Mesenchymal stem cell (in vitro differentiated cells and primary cell): ENCODE data around the gene LYRM1.
"Not testable (repeated sequence)": the region's sequence is repeated elsewhere in the genome, so short reads cannot be mapped to it uniquely, and the experiment has no call there.

ENCODE experiments used
- DNase-seq: peaks from one replicate; pipeline ENCODE4 v3.0.0-alpha.2; 2013
- H2AFZ ChIP-seq: one replicate; pipeline ENCODE4 v1.6.1; 2013; ENCODE audit warnings: low read depth, mild to moderate bottlenecking, control low read depth, inconsistent platforms, low read length, moderate library complexity
- H2AK5ac ChIP-seq: 2 replicates; pipeline ENCODE4 v1.6.1; 2013; ENCODE audit warnings: low read length, moderate library complexity, mild to moderate bottlenecking, inconsistent platforms; ENCODE audit not compliant: severe bottlenecking
- H2BK120ac ChIP-seq: one replicate; pipeline ENCODE4 v1.6.1; 2013; ENCODE audit warnings: low read depth, mild to moderate bottlenecking, inconsistent platforms, low read length, moderate library complexity
- H2BK12ac ChIP-seq, 2 experiments: one replicate each; pipeline ENCODE4 v1.6.1; 2013; ENCODE audit warnings: inconsistent platforms in 2 of 2, low read length in 2 of 2, mild to moderate bottlenecking in 2 of 2, moderate library complexity in 2 of 2, control low read depth in 1 of 2
- H2BK15ac ChIP-seq: one replicate; pipeline ENCODE4 v1.6.1; 2013; ENCODE audit warnings: mild to moderate bottlenecking, low read depth, inconsistent platforms; ENCODE audit not compliant: poor library complexity, severe bottlenecking
- H2BK5ac ChIP-seq: 2 replicates; pipeline ENCODE4 v1.6.1; 2013; ENCODE audit warnings: low read depth, mild to moderate bottlenecking, low read length, control low read depth, inconsistent platforms; ENCODE audit not compliant: poor library complexity, severe bottlenecking
- H3K14ac ChIP-seq, 2 experiments: one replicate each; pipeline ENCODE4 v1.6.1; 2013; ENCODE audit warnings: inconsistent platforms in 2 of 2, low read length in 2 of 2, control low read depth in 1 of 2, mild to moderate bottlenecking in 1 of 2, moderate library complexity in 1 of 2
- H3K18ac ChIP-seq, 2 experiments: one replicate each; pipeline ENCODE4 v1.6.1; 2013; ENCODE audit warnings: inconsistent platforms in 2 of 2, low read length in 2 of 2, control low read depth in 1 of 2, low read depth in 1 of 2, mild to moderate bottlenecking in 1 of 2
- H3K23ac ChIP-seq, 2 experiments: one replicate each; pipeline ENCODE4 v1.6.1; 2013; ENCODE audit warnings: inconsistent platforms in 2 of 2, low read length in 2 of 2, mild to moderate bottlenecking in 2 of 2, moderate library complexity in 2 of 2, control low read depth in 1 of 2
- H3K27ac ChIP-seq: 2 replicates; pipeline ENCODE4 v1.5.1; 2013; ENCODE audit warnings: mild to moderate bottlenecking, moderate library complexity, low read length, control low read depth, inconsistent platforms; ENCODE audit not compliant: poor library complexity, severe bottlenecking
- H3K27me3 ChIP-seq, 2 experiments: 2 replicates each; pipeline versions ENCODE4 v1.6.1 to v1.7.0; 2013; ENCODE audit warnings: low read length in 2 of 2, mild to moderate bottlenecking in 2 of 2, moderate library complexity in 2 of 2, control low read depth in 1 of 2, inconsistent platforms in 1 of 2; ENCODE audit not compliant: control insufficient read depth in 1 of 2, insufficient read depth in 1 of 2
- H3K36me3 ChIP-seq, 2 experiments: 2 replicates each; pipeline versions ENCODE4 v1.6.1 to v1.7.0; 2013; ENCODE audit warnings: low read length in 2 of 2, control low read depth in 1 of 2, inconsistent platforms in 1 of 2, low read depth in 1 of 2, mild to moderate bottlenecking in 1 of 2; ENCODE audit not compliant: insufficient read depth in 2 of 2, control insufficient read depth in 1 of 2
- H3K4ac ChIP-seq, 2 experiments: one replicate each; pipeline ENCODE4 v1.6.1; 2013; ENCODE audit warnings: inconsistent platforms in 2 of 2, low read length in 2 of 2, mild to moderate bottlenecking in 2 of 2, moderate library complexity in 2 of 2, control low read depth in 1 of 2, low read depth in 1 of 2
- H3K4me1 ChIP-seq: 2 replicates; pipeline ENCODE4 v1.6.1; 2013; ENCODE audit warnings: low read depth, low read length, control low read depth; ENCODE audit not compliant: control insufficient read depth, insufficient read depth
- H3K4me2 ChIP-seq: 2 replicates; pipeline ENCODE4 v1.6.1; 2013; ENCODE audit warnings: low read length, mild to moderate bottlenecking, inconsistent platforms; ENCODE audit not compliant: poor library complexity, severe bottlenecking
- H3K4me3 ChIP-seq, 2 experiments: 2 replicates each; pipeline versions ENCODE4 v1.5.1 to v1.7.0; 2013; ENCODE audit warnings: low read length in 2 of 2, mild to moderate bottlenecking in 2 of 2, control low read depth in 1 of 2, low read depth in 1 of 2; ENCODE audit not compliant: insufficient read depth in 1 of 2
- H3K79me1 ChIP-seq: replicated peaks from 2 replicates; pipeline ENCODE4 v1.6.1; 2013; ENCODE audit warnings: mild to moderate bottlenecking, control low read depth, low read length, inconsistent platforms; ENCODE audit not compliant: poor library complexity, severe bottlenecking
- H3K9ac ChIP-seq: 2 replicates; pipeline ENCODE4 v1.7.0; 2013; ENCODE audit warnings: mild to moderate bottlenecking, low read length, moderate library complexity
- H3K9me3 ChIP-seq: 2 replicates; pipeline ENCODE4 v1.7.0; 2013; ENCODE audit warnings: mild to moderate bottlenecking, low read length; ENCODE audit not compliant: control insufficient read depth
- H4K8ac ChIP-seq: one replicate; pipeline ENCODE4 v1.6.1; 2013; ENCODE audit warnings: inconsistent platforms, mild to moderate bottlenecking, low read length, moderate library complexity
- H4K91ac ChIP-seq: one replicate; pipeline ENCODE4 v1.6.1; 2013; ENCODE audit warnings: mild to moderate bottlenecking, low read length, inconsistent platforms
- WGBS: methylation state at CpG from one replicate; pipeline ENCODE4 v1.1.7; 2013; ENCODE audit warnings: mixed read lengths; 5-methylcytosine and 5-hydroxymethylcytosine counted together

Gene LYRM1

DNA sequence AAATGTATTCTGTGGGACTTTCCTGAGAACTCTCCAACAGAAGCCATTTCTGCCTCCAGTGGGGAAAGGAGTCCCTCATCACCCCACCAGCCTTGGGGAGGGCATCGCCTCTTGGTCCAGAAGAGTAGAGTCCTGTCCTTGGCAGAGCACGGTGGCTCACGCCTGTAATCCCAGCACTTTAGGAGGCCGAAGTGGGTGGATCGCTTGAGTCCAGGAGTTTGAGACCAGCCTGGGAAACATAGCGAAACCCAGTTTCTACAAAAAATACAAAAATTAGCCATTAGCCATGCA lies 41.0 kb downstream of the LYRM1 start:
- Histone ChIP-seq H4K91ac (no peak overlapping the region), H3K4me3 (no peak overlapping the region), H2AFZ (no peak overlapping the region), H3K4me2 (no peak overlapping the region), H2BK5ac (no peak overlapping the region), H3K9ac (no peak overlapping the region), H3K36me3 (no peaks in the 10 kb centered on the region), H3K27me3 (no peaks in the 10 kb centered on the region), H3K27ac (no peak overlapping the region), H3K4ac (no peak overlapping the region), H3K9me3 (no peaks in the 10 kb centered on the region), H3K23ac (no peak overlapping the region), H2BK120ac (no peak overlapping the region), H3K14ac (no peak overlapping the region), H2BK12ac (no peak overlapping the region), H4K8ac (no peak overlapping the region), H3K18ac (no peak overlapping the region), H3K79me1 (no peaks in the 10 kb centered on the region), H2BK15ac (no peak overlapping the region), H2AK5ac (no peak overlapping the region), H3K4me1 (no peaks in the 10 kb centered on the region)
- 98% methylated on average over 6 of the region's 6 CpGs for WGBS
- DNase-seq = no peak

DNA sequence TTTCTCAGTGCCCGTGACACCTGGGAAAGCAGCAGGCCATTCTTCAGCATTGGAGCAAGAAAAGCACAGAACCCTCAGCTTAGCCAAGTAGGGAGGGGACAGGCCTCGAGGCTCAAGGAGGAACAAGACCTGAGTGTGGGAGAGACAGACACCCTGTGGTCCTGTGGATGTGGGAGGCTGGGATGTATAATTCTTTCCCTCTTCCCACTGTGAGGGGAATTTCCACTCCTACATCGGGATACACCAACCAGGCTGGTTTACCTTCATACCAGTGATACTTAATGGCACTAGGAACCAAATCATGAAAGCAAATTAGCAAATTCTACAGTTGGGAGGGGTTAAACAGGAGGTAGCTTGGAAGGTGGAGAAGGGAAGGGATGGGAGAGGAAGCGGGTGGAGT lies 41.7 kb downstream of the LYRM1 start:
- Histone ChIP-seq H3K23ac (no peak overlapping the region), H3K79me1 (no peaks in the 10 kb centered on the region), H3K9ac (no peak overlapping the region), H3K27ac (no peak overlapping the region), H2BK12ac (no peak overlapping the region), H3K36me3 (no peaks in the 10 kb centered on the region), H2AK5ac (no peak overlapping the region), H2BK120ac (no peak overlapping the region), H3K4me2 (no peak overlapping the region), H3K14ac (no peak overlapping the region), H3K27me3 (no peaks in the 10 kb centered on the region), H2BK5ac (no peak overlapping the region), H3K4me3 (no peak overlapping the region), H2AFZ (no peak overlapping the region), H3K18ac (no peak overlapping the region), H4K8ac (no peak overlapping the region), H3K9me3 (no peaks in the 10 kb centered on the region), H2BK15ac (no peak overlapping the region), H3K4ac (no peak overlapping the region), H3K4me1 (no peaks in the 10 kb centered on the region), H4K91ac (no peak overlapping the region)
- no peak for DNase-seq
- 59% methylated on average over 3 of the region's 4 CpGs for WGBS

DNA sequence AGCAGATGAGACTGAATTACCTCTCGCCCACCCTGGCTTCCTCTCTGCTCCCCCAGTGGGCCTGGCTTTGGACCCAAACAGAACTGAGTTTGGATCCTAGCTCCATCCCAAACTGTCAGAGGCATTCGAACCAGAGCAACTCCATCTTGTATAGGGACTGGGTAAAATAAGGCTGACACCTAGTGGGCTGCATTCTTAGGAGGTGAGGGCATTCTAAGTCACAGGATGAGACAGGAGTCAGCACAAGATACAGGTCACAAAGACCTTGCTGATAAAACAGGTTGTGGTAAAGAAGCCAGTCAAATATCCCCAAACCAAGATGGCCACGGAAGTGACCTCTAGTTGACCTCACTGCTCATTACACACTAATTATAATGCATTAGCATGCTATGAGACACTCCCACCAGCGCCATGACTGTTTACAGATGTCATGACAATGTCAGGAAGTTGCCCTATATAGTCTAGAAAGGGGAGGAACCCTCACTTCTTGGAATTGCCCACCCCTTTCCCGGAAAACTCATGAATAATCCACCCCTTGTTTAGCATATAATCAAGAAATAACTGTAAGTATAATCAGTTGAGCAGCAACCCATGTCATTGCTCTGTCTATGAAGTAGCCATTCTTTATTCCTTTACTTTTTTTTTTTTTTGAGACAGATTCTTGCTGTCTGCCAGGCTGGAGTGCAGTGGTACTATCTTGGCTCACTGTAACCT lies 44.4 kb downstream of the LYRM1 start:
- peak; percentile 38 for DNase-seq
- no peak overlapping the region for H3K4ac ChIP-seq
- 89% methylated on average over 4 of the region's 5 CpGs for WGBS
- H3K9ac ChIP-seq = no peak overlapping the region
- H4K91ac ChIP-seq = no peak overlapping the region
- H3K4me2 ChIP-seq = no peak overlapping the region
- H3K36me3 ChIP-seq = no peaks in the 10 kb centered on the region
- H3K9me3 ChIP-seq = no peaks in the 10 kb centered on the region
- no peaks in the 10 kb centered on the region for H3K4me1 ChIP-seq
- H3K23ac ChIP-seq = no peak overlapping the region
- no peak overlapping the region for H2BK120ac ChIP-seq
- H3K27me3 ChIP-seq = peaks cover 0 to 2% of the 10 kb centered on the region in 2 experiments
- H3K79me1 ChIP-seq = no peaks in the 10 kb centered on the region
- H2BK5ac ChIP-seq = no peak overlapping the region
- H2AK5ac ChIP-seq = no peak overlapping the region
- no peak overlapping the region for H3K14ac ChIP-seq
- no peak overlapping the region for H2BK12ac ChIP-seq
- H4K8ac ChIP-seq = no peak overlapping the region
- no peak overlapping the region for H2AFZ ChIP-seq
- H3K4me3 ChIP-seq = no peak overlapping the region
- H2BK15ac ChIP-seq = no peak overlapping the region
- no peak overlapping the region for H3K27ac ChIP-seq
- H3K18ac ChIP-seq = no peak overlapping the region

DNA sequence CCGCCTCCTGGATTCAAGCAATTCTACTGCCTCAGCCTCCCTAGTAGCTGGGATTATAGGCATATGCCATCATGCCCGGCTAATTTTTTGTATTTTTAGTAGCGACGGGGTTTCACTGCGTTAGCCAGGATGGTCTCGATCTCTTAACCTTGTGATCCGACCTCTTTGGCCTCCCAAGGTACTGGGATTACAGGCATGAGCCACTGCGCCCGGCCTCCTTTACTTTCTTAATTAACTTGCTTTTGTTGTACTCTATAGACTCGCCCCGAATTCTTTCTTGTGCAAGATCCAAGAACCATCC lies 45.0 kb downstream of the LYRM1 start:
- not testable (repeated sequence) for DNase-seq, H3K27me3 ChIP-seq, H3K4ac ChIP-seq, H2BK5ac ChIP-seq, H3K4me2 ChIP-seq, H3K4me1 ChIP-seq, H2BK15ac ChIP-seq, H4K8ac ChIP-seq, H3K79me1 ChIP-seq, H4K91ac ChIP-seq, H2AFZ ChIP-seq, H2AK5ac ChIP-seq, H3K27ac ChIP-seq, H3K36me3 ChIP-seq, H3K18ac ChIP-seq, H3K9ac ChIP-seq, H2BK120ac ChIP-seq, H3K4me3 ChIP-seq, H2BK12ac ChIP-seq, H3K9me3 ChIP-seq, H3K14ac ChIP-seq, H3K23ac ChIP-seq
- 95% methylated on average over 9 of the region's 11 CpGs for WGBS
